Activated CD4-positive, alpha-beta T cell treated with anti-CD3 and anti-CD28 coated beads for 36 hours (primary cell): ENCODE measurements around the gene NCAM2. TPM values are rescaled to one million over a fixed set of nuclear protein-coding genes. Genes with fewer than 3 reads are reported as not detected.

Experiments used
- ATAC-seq: fragments of 200-7000 bp; cut with Tn5 transposase; one replicate; pipeline ENCODE4 v1.10.0; 2021; ENCODE audit warnings: mild to moderate bottlenecking, moderate library complexity
- CTCF ChIA-PET: fragments of 350-600 bp; sonication (Branson Sonifier 250); formaldehyde crosslinking; loops from one replicate; lab custom pipeline; 2021; ENCODE audit warnings: antibody characterized with exemption; lab: Charles Lee
- POLR2A ChIA-PET: fragments of 350-600 bp; sonication (Branson Sonifier 250); formaldehyde crosslinking; loops from one replicate; lab custom pipeline; 2021; ENCODE audit warnings: antibody characterized with exemption, inconsistent platforms; lab: Charles Lee
- DNase-seq: peaks from one replicate; pipeline ENCODE4 v3.0.0-alpha.2; 2020
- H3K27ac Mint-ChIP-seq: one replicate; pipeline ENCODE4 v1.8.0; 2021; ENCODE audit warnings: mixed read lengths
- H3K27me3 Mint-ChIP-seq: one replicate; pipeline ENCODE4 v1.8.0; 2021; ENCODE audit warnings: mixed read lengths
- H3K36me3 Mint-ChIP-seq: one replicate; pipeline ENCODE4 v1.8.0; 2021; ENCODE audit warnings: low read depth, mixed read lengths
- H3K4me1 Mint-ChIP-seq: one replicate; pipeline ENCODE4 v1.8.0; 2021; ENCODE audit warnings: mixed read lengths
- H3K4me3 Mint-ChIP-seq: one replicate; pipeline ENCODE4 v1.8.0; 2021; ENCODE audit warnings: mild to moderate bottlenecking, moderate library complexity, mixed read lengths
- H3K9me3 Mint-ChIP-seq: one replicate; pipeline ENCODE4 v1.8.0; 2021; ENCODE audit warnings: low read depth, mixed read lengths
- intact Hi-C, 2 experiments: fragments of 100-400 bp; cut with DNase I in 1 of 2; cut with micrococcal nuclease in 1 of 2; formaldehyde crosslinking; loops; one replicate each; pipeline versions ENCODE4 v1.14.2 to v1.15.1; 2022 to 2024; cut with DNase I, micrococcal nuclease
- total RNA-seq, 2 experiments: library from RNA; stranded (reverse); gene quantifications; one replicate each; pipeline ENCODE4 v1.2.3, GENCODE V29; 2021

Gene NCAM2
- not detected for total RNA-seq

DNA sequence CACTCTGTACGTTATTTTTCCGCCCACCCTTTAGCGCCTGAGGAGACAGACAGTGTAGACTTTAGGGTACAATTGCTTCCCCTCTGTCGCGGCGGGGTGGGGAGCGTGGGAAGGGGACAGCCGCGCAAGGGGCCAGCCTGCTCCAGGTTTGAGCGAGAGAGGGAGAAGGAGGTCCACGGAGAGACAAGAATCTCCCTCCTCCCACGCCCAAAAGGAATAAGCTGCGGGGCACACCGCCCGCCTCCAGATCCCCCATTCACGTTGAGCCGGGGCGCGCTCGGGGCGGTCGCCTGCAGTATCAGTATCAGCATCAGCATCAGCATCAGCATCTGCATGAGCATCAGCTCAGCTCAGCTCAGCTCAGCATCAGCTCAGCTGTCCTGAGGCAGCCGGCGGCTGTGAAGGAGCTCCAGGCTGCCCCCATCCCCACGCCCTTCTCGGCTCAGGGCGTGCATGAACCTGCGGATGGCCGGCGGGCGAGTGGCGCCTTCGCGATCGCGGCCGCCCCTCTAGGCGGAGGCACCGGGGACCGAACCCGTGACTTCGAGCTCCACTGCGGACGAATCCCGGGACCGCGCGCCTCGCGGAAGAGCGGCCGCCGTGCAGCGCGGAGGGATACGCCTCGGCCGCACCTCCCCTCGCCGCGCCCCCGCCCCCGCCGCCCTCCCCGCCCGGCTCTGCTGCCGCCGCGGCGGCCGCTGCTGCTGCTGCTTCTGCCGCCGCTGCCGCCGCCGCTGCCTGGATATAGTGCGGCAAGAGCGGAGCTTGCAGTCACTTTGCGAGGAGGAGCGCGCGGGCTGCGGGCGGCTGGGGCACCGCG lies at the start of gene NCAM2:
Gene NCAM2 (plus strand): TSS at position 774 of the 820 bp plus-strand sequence.
- intact Hi-C loops, result loop anchor here in 1 of 2 experiments (1.0 to 2.0 kb wide), 3 partner anchors 105 to 1795 kb away; no protein-coding TSS in a partner anchor
- peaks cover 14% of the 10 kb centered on the region for H3K4me1 Mint-ChIP-seq
- no peak within 1 kb of the TSS for H3K27ac Mint-ChIP-seq
- no peaks in the 10 kb centered on the region for H3K9me3 Mint-ChIP-seq
- DNase-seq (peak; percentile 83), ATAC-seq (peak; percentile 82)
- H3K4me3 Mint-ChIP-seq, result peak within 1 kb of the TSS; percentile 60
- ChIA-PET POLR2A (no interaction called here), CTCF (interaction anchor here (0.6 to 1.2 kb wide), 4 partner anchors 17 to 1794 kb away, joined by 3 to 4 read pairs (median 3); no protein-coding TSS in a partner anchor)
- peaks cover 22% of the 10 kb centered on the region for H3K27me3 Mint-ChIP-seq
- no peaks in the 10 kb centered on the region for H3K36me3 Mint-ChIP-seq

DNA sequence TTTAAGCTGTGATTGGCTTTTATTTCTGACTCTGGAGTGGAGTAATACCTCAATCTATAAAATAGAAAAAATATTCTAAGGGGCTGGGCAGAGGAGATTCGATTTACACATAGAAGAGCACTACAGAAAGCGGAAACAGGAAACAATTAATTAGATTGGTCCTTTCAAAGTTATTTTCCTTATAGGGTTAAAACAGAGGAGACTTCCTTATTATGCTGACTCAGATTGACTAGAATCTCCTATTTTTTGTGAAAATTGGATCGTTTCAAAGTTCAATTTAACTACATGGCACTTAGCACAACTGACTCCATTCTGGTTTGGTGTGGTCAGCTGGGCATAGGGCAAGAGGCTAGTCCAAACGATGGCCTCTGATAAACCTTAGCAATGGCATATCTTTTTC lies 48.3 kb upstream of the NCAM2 start:
- intact Hi-C loops, result loop anchor here in 1 of 2 experiments (2.0 kb wide), 1 partner anchor 19 kb away; no protein-coding TSS in a partner anchor
- no peaks in the 10 kb centered on the region for H3K27me3 Mint-ChIP-seq
- H3K4me3 Mint-ChIP-seq, result no peak overlapping the region
- ChIA-PET CTCF (no interaction called here), POLR2A (no interaction called here)
- ATAC-seq (no peak), DNase-seq (no peak)
- no peaks in the 10 kb centered on the region for H3K4me1 Mint-ChIP-seq
- H3K27ac Mint-ChIP-seq, result no peak overlapping the region
- H3K36me3 Mint-ChIP-seq, result no peaks in the 10 kb centered on the region
- no peaks in the 10 kb centered on the region for H3K9me3 Mint-ChIP-seq

DNA sequence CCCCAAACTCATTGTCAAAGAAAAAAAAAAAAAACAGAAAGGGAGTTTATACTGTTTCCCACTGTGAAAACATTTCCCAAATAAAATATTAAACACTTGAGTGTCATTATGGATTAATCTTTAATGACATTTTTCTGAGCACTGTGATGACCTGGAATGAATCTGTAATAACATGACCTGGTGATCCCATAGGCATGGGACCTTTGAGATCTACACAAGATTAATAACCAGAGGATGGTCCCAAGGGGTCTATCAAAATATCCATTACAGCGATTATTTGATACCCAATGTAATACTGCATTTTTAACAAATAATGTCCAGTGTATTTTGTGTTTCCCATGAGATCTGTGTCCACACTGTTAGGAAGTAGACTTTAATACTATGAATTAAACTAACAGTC lies 32.4 kb upstream of the NCAM2 start:
- Mint-ChIP-seq H3K36me3 (no peaks in the 10 kb centered on the region), H3K9me3 (no peaks in the 10 kb centered on the region), H3K27me3 (no peaks in the 10 kb centered on the region), H3K4me1 (no peaks in the 10 kb centered on the region), H3K27ac (no peak overlapping the region), H3K4me3 (no peak overlapping the region)
- ATAC-seq (no peak), DNase-seq (no peak)
- ChIA-PET CTCF (no interaction called here), POLR2A (no interaction called here)
- intact Hi-C loops, result no loop called here

DNA sequence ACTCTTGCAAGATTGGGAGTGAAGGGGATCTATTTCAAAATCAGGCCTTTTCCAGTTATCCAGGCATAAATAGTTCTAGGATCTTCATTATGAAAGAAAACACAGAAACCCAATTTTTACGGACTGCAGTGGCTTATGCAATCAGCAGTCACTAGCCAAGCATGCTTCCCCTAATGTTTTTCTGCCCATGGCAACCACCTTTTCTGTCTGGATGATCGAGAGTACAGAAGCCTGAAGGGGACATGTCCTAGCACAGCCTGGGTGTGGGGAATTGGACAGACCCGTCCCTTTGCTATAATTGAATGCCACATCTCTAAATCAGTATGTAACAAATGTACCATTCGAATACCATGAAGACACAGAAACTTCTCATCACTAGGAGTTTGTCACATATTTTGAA lies 29.8 kb upstream of the NCAM2 start:
- H3K27ac Mint-ChIP-seq, result no peak overlapping the region
- H3K36me3 Mint-ChIP-seq, result no peaks in the 10 kb centered on the region

DNA sequence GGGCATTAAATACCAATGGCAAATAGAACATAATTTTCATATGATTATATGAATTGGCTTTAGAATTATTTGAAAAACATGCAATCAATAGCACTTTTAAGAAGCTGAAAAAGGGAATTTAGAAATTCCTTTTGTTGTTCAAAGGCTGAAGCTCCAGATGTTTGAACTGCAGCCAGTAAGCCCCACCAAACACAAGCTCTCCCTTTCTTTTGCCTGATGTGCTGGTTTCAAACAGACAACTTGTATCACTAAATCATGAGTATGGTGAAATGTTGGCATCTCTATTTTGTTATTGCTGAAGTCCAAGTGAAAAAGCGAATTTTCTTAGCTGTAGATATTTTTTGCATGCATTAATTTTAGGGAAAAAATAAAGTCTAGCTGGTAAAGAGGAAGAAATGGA lies 27.5 kb upstream of the NCAM2 start:
- no peak overlapping the region for H3K27ac Mint-ChIP-seq
- H3K4me1 Mint-ChIP-seq, result no peaks in the 10 kb centered on the region
- ChIA-PET CTCF (interaction anchor here (0.7 to 1.0 kb wide), 2 partner anchors 119 to 121 kb away, joined by 3 read pairs; no protein-coding TSS in a partner anchor), POLR2A (no interaction called here)
- H3K27me3 Mint-ChIP-seq, result no peaks in the 10 kb centered on the region
- H3K36me3 Mint-ChIP-seq, result no peaks in the 10 kb centered on the region
- no peak for ATAC-seq
- H3K4me3 Mint-ChIP-seq, result no peak overlapping the region
- intact Hi-C loops, result no loop called here
- DNase-seq, result no peak
- H3K9me3 Mint-ChIP-seq, result no peaks in the 10 kb centered on the region

More for the DNA sequence above, 29.8 kb upstream of the NCAM2 start:
- H3K9me3 Mint-ChIP-seq, result no peaks in the 10 kb centered on the region
- H3K27me3 Mint-ChIP-seq, result no peaks in the 10 kb centered on the region
- CTCF ChIA-PET, result no interaction called here
- POLR2A ChIA-PET, result no interaction called here
- H3K4me3 Mint-ChIP-seq, result no peak overlapping the region
- DNase-seq (no peak), ATAC-seq (no peak)
- no peaks in the 10 kb centered on the region for H3K4me1 Mint-ChIP-seq
- intact Hi-C loops, result loop anchor here in 1 of 2 experiments (2.0 kb wide), 1 partner anchor 20 kb away; no protein-coding TSS in a partner anchor

DNA sequence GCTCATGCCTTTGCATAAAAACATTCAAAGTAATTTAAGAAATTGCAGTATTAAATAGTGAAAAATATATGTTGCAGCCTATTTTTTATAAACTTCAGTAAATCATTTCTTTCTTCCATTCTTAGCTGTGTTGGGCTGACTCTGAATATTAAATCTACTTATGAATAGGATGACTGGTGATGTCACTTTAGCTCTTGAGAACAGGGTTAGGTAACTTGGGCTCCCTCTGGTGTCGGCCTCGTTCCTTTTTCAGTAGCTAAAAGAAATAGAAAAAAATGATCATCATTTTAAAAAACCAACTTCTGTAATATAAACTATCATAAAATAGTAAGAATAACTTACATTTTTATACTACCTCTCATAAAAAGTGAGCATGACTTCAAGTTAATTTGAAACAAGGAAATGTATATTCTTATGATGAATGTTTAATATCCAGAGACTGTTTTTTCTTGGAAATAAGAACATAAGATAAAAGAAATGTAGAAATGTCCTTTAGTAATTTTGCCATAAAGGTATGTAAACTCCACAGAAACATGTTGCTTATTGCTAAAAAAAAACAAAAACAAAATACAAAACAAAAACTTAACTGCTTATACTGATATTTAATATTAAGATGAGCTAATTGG lies 26.8 kb upstream of the NCAM2 start:
- peak; percentile 69 for DNase-seq
- Mint-ChIP-seq H3K36me3 (no peaks in the 10 kb centered on the region), H3K27me3 (no peaks in the 10 kb centered on the region), H3K4me1 (no peaks in the 10 kb centered on the region), H3K27ac (no peak overlapping the region), H3K9me3 (no peaks in the 10 kb centered on the region), H3K4me3 (no peak overlapping the region)
- ATAC-seq, result peak; percentile 58
- intact Hi-C loops, result no loop called here
- ChIA-PET CTCF (interaction anchor here (0.7 to 1.0 kb wide), 2 partner anchors 120 kb away, joined by 3 read pairs; no protein-coding TSS in a partner anchor), POLR2A (no interaction called here)

DNA sequence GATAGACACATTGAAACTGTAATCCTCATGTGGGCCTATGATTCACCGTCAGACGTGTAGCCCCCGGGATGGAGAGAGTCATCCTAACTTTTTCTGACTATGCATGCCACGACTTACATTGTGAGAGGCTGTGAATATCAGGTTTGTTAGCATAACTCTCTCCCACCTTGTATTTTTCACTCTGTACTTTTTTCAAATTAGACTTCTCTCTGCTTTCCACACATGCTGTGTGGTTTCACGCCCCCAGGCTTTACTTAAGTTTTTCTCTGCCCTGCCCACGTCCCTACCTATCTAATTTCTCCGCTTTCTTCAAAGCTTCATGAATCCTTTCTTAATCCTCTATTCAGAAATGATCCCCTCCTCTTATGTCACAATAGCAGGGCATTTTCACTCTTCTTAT lies 3.4 kb upstream of the NCAM2 start:
- H3K4me3 Mint-ChIP-seq, result no peak overlapping the region
- POLR2A ChIA-PET, result no interaction called here
- peaks cover 15% of the 10 kb centered on the region for H3K27me3 Mint-ChIP-seq
- intact Hi-C loops, result no loop called here
- ATAC-seq, result no peak
- H3K27ac Mint-ChIP-seq, result no peak overlapping the region
- no peak for DNase-seq
- H3K4me1 Mint-ChIP-seq, result peaks cover 14% of the 10 kb centered on the region
- no peaks in the 10 kb centered on the region for H3K9me3 Mint-ChIP-seq
- H3K36me3 Mint-ChIP-seq, result no peaks in the 10 kb centered on the region
- CTCF ChIA-PET, result no interaction called here

DNA sequence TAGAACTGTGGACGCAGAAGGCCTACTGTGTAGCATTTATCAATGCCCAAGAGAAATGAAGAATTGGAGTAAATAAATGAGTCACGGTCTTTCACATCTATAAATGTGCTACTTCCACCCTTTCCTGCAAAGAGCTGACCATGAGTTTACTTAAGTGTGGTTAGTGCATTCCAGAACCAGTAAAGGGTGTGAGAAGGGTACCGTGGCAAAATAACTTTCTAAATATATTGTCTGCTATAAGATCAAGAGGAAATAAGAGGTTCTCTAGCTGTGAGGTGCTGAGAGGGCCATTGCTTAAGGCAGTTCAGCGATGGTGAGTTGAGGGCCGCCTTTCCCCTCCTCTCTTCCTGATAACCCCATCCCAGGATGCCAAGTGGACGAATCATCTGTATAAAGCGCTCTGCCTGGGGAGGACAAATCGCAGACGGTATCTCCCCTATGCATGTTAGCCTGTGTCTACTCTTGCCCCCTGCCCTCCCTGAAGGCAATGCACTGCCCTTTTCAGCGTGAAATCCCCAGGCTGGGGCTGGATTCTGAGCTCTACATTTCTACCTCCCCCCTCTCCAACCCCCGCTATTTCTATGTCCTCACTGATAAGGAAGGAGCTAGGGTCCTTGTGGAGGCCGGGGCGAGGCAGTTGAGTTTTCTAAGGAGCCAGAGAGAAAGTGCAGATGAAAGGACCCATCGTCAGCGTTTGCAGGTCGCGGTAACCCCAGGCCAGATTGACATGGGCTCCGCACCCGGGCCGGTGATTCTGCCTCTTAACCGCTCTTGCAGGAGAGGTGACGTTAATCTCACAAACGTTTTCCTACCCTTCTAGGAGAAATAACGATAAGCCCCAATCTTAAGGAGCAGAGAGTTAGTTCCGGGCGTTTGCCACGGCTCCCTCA lies 1.5 kb upstream of the NCAM2 start:
- intact Hi-C loops, result no loop called here
- Mint-ChIP-seq H3K4me1 (peaks cover 14% of the 10 kb centered on the region), H3K36me3 (no peaks in the 10 kb centered on the region), H3K4me3 (peak overlapping the region; percentile 28), H3K27me3 (peaks cover 22% of the 10 kb centered on the region), H3K9me3 (no peaks in the 10 kb centered on the region), H3K27ac (no peak overlapping the region)
- DNase-seq (no peak), ATAC-seq (no peak)
- POLR2A ChIA-PET, result no interaction called here
- CTCF ChIA-PET, result no interaction called here

DNA sequence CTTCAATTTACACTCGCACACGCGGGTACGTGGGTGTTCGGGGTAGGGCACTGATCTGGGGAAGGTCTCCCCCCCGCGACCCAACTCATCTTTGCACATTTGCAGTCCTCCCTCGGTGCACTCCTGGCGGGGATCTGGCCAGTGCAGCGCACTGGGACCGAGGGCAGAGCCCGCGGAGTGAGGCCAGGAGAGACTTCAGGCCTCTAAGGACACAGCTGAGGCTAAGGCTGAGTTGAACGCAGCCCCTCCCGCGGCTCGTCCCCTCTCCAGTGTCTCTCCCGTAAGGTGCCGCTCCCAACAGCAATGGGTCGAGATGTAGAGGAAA lies 936 bp upstream of the NCAM2 start:
- no peaks in the 10 kb centered on the region for H3K36me3 Mint-ChIP-seq
- peaks cover 14% of the 10 kb centered on the region for H3K4me1 Mint-ChIP-seq
- POLR2A ChIA-PET, result no interaction called here
- intact Hi-C loops, result no loop called here
- no peaks in the 10 kb centered on the region for H3K9me3 Mint-ChIP-seq
- DNase-seq (peak; percentile 11), ATAC-seq (no peak)
- peaks cover 22% of the 10 kb centered on the region for H3K27me3 Mint-ChIP-seq
- H3K4me3 Mint-ChIP-seq, result peak overlapping the region; percentile 28
- H3K27ac Mint-ChIP-seq, result no peak overlapping the region
- CTCF ChIA-PET, result interaction anchor here (0.7 kb wide), 1 partner anchor 628 kb away, joined by 3 read pairs; no protein-coding TSS in a partner anchor

DNA sequence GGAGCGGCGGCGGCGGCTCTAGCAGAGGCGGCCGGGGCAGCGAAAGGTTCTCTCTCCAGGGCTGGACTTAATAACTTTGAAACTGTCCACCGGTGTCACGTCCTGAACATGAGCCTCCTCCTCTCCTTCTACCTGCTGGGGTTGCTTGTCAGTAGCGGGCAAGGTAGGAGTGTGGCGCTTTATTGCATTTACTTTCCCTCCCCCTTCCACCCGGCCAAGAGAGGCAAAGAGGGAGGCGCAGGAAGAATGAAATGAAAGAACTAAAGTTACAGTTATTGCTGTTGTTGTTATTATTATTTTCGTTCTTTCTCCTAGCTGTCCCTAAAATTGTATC lies 214 bp downstream of the NCAM2 start:
- ATAC-seq, result peak; percentile 25
- no peak for DNase-seq
- ChIA-PET CTCF (interaction anchor here (0.6 to 1.2 kb wide), 3 partner anchors 16 to 1793 kb away, joined by 3 to 4 read pairs (median 3); no protein-coding TSS in a partner anchor), POLR2A (no interaction called here)
- H3K4me1 Mint-ChIP-seq, result peaks cover 14% of the 10 kb centered on the region
- H3K27ac Mint-ChIP-seq, result no peak overlapping the region
- H3K4me3 Mint-ChIP-seq, result peak overlapping the region; percentile 60
- H3K27me3 Mint-ChIP-seq, result peaks cover 22% of the 10 kb centered on the region
- H3K9me3 Mint-ChIP-seq, result no peaks in the 10 kb centered on the region
- intact Hi-C loops, result loop anchor here in 1 of 2 experiments (1.0 to 2.0 kb wide), 3 partner anchors 104 to 1794 kb away; no protein-coding TSS in a partner anchor
- H3K36me3 Mint-ChIP-seq, result no peaks in the 10 kb centered on the region

DNA sequence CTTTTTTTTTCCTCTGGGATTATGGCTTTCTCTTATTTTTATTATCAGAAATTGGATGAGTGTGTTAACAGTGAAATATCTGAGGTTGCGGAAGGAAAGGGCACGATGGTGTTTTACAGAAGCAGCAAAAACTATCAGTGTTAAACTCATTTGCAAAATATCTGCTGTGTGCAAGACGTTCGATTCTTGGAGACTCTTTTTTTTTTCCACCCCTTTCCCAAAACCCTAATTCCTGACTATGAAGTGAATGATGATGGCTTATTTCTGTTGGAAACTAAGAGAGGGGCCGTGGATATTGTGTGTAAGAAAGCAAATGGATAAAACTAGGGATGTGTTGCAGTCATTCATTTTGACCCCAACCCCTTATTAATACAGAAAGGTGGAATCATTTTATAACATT lies 677 bp downstream of the NCAM2 start:
- Mint-ChIP-seq H3K4me3 (peak overlapping the region; percentile 60), H3K9me3 (no peaks in the 10 kb centered on the region), H3K4me1 (peaks cover 14% of the 10 kb centered on the region), H3K36me3 (no peaks in the 10 kb centered on the region), H3K27ac (no peak overlapping the region), H3K27me3 (peaks cover 22% of the 10 kb centered on the region)
- intact Hi-C loops, result loop anchor here in 1 of 2 experiments (1.0 to 2.0 kb wide), 3 partner anchors 104 to 1794 kb away; no protein-coding TSS in a partner anchor
- CTCF ChIA-PET, result interaction anchor here (2.3 kb wide), 1 partner anchor 18 kb away, joined by 8 read pairs; no protein-coding TSS in a partner anchor
- ATAC-seq (no peak), DNase-seq (no peak)
- POLR2A ChIA-PET, result no interaction called here
